ENCODE data around the gene CLEC4F.

DNA sequence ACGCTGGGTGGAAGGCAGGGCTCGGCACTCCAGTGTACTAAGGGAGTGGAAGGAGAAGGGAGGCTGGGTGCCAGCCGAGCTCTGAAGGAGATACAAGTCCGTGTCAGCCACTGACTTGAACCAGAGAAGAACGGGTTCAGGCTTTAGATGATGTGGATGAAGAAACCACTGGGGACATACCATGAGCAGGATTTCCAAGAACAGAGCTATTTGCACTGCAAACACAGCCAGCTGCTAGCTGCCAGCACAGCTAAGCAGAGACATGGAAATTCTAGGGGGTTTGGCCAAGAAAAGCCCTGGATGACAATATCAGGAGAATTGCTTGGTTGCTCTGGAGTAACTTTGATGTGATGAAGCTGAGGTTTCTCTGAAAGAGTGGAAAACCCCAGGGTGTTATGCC, 10.0 kb upstream of the CLEC4F start:
- TF ChIP-seq ZNF114 (CRISPR knock-in tag; IDR thresholded peaks at IDR 0.05) (no peak), CREB1 (CRISPR knock-in tag; IDR thresholded peaks at IDR 0.05; ENCODE audit: low read depth) (no peak), STAT1 (IDR thresholded peaks at IDR 0.05; ENCODE audit: unreplicated experiment) (no peak), POLR2AphosphoS5 (IDR thresholded peaks at IDR 0.05; ENCODE audit: low read depth) (no peak)
- TF ChIP-seq, protein P1, sequence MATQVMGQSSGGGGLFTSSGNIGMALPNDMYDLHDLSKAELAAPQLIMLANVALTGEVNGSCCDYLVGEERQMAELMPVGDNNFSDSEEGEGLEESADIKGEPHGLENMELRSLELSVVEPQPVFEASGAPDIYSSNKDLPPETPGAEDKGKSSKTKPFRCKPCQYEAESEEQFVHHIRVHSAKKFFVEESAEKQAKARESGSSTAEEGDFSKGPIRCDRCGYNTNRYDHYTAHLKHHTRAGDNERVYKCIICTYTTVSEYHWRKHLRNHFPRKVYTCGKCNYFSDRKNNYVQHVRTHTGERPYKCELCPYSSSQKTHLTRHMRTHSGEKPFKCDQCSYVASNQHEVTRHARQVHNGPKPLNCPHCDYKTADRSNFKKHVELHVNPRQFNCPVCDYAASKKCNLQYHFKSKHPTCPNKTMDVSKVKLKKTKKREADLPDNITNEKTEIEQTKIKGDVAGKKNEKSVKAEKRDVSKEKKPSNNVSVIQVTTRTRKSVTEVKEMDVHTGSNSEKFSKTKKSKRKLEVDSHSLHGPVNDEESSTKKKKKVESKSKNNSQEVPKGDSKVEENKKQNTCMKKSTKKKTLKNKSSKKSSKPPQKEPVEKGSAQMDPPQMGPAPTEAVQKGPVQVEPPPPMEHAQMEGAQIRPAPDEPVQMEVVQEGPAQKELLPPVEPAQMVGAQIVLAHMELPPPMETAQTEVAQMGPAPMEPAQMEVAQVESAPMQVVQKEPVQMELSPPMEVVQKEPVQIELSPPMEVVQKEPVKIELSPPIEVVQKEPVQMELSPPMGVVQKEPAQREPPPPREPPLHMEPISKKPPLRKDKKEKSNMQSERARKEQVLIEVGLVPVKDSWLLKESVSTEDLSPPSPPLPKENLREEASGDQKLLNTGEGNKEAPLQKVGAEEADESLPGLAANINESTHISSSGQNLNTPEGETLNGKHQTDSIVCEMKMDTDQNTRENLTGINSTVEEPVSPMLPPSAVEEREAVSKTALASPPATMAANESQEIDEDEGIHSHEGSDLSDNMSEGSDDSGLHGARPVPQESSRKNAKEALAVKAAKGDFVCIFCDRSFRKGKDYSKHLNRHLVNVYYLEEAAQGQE (IDR thresholded peaks at IDR 0.05; ENCODE audit: unreplicated experiment) = no peak
- TF ChIP-seq, protein P2, sequence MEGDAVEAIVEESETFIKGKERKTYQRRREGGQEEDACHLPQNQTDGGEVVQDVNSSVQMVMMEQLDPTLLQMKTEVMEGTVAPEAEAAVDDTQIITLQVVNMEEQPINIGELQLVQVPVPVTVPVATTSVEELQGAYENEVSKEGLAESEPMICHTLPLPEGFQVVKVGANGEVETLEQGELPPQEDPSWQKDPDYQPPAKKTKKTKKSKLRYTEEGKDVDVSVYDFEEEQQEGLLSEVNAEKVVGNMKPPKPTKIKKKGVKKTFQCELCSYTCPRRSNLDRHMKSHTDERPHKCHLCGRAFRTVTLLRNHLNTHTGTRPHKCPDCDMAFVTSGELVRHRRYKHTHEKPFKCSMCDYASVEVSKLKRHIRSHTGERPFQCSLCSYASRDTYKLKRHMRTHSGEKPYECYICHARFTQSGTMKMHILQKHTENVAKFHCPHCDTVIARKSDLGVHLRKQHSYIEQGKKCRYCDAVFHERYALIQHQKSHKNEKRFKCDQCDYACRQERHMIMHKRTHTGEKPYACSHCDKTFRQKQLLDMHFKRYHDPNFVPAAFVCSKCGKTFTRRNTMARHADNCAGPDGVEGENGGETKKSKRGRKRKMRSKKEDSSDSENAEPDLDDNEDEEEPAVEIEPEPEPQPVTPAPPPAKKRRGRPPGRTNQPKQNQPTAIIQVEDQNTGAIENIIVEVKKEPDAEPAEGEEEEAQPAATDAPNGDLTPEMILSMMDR (conservative IDR thresholded peaks at IDR 0.05; ENCODE audit: low read depth in 2 of 2) = no peak
